Activated CD4-positive, alpha-beta T cell treated with anti-CD3 and anti-CD28 coated beads for 48 hours (primary cell): ENCODE data around the gene SPAG8.

ENCODE experiments used
- DNase-seq: peaks from one replicate; pipeline ENCODE4 v3.0.0-alpha.2; 2020

SPAG8 gene

GRCh38 chr9:35771075-35771433 is 41.0 kb downstream of the SPAG8 start:
- no peak for DNase-seq

GRCh38 chr9:35769763-35770162 is 42.3 kb downstream of the SPAG8 start:
- DNase-seq: no peak

- no peak for DNase-seq
Observed at GRCh38 chr9:35767458-35767857, 44.6 kb downstream of the SPAG8 start.

- DNase-seq: no peak
Observed at GRCh38 chr9:35766997-35767396, 45.1 kb downstream of the SPAG8 start.

- no peak for DNase-seq
Observed at GRCh38 chr9:35763803-35764202, 48.3 kb downstream of the SPAG8 start.

GRCh38 chr9:35763181-35763580 is 48.9 kb downstream of the SPAG8 start:
- no peak for DNase-seq

GRCh38 chr9:35760651-35761050 is 51.4 kb downstream of the SPAG8 start:
- no peak for DNase-seq

GRCh38 chr9:35759795-35760194 is 52.3 kb downstream of the SPAG8 start:
- no peak for DNase-seq
